Vagina (tissue), 2 donors: Measurements from ENCODE around the gene LRRC75B.

Experiments used
- POLR2A ChIP-seq, 2 donors: fragments of 450-650 bp; IDR thresholded peaks; one replicate each; pipeline ENCODE4 v1.6.1; 2017; ENCODE audit warnings: antibody characterized with exemption in 2 of 2, mild to moderate bottlenecking in 2 of 2, moderate library complexity in 2 of 2
- POLR2AphosphoS5 ChIP-seq, 2 donors: sonication (generic); formaldehyde crosslinking; IDR thresholded peaks; one replicate each; pipeline ENCODE4 v1.9.0; 2017; ENCODE audit warnings: antibody characterized with exemption in 2 of 2, mild to moderate bottlenecking in 2 of 2, low read depth in 1 of 2; ENCODE audit not compliant: insufficient read depth in 1 of 2
- TF ChIP-seq, protein P1 (sequence below), 3 experiments: fragments of 450-650 bp in 2 of 3; fragments of 200-600 bp in 1 of 3; sonication (generic) in 1 of 3; IDR thresholded peaks; one replicate each; pipeline ENCODE4 v1.5.1; 2017 to 2019; ENCODE audit warnings: antibody characterized with exemption in 3 of 3, mild to moderate bottlenecking in 2 of 3, moderate library complexity in 2 of 3

DNA sequence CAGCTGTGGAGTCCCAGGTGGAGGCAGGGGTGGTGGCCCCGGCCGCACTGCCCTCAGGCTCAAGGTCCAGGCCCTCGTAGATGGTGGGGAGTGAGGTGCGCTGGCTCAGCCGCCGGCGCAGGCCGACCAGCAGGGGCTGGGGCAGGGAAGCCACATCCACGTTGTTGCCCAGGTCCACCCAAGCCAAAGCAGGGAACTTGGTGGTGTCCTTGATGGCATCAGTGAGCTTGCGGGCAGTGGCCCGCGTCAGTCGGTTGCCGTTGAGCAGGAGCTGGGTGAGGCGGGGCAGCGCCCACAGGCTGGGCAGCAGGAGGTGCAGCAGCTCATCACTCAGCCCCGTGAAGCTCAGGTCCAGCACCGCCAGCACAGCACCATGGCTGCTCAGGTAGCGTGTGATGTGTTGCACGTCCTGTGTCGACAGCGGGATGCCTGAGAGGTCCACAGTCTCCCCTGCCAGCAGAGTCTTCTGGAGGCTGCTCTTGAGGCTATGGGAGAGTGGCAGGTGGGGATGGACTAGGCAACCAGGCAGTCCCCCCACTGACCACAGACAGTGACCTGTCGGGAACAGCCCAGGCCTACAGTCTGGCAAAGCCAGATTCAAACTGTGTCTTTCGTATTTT lies 6.8 kb downstream of the LRRC75B start:
- TF ChIP-seq, protein P1, sequence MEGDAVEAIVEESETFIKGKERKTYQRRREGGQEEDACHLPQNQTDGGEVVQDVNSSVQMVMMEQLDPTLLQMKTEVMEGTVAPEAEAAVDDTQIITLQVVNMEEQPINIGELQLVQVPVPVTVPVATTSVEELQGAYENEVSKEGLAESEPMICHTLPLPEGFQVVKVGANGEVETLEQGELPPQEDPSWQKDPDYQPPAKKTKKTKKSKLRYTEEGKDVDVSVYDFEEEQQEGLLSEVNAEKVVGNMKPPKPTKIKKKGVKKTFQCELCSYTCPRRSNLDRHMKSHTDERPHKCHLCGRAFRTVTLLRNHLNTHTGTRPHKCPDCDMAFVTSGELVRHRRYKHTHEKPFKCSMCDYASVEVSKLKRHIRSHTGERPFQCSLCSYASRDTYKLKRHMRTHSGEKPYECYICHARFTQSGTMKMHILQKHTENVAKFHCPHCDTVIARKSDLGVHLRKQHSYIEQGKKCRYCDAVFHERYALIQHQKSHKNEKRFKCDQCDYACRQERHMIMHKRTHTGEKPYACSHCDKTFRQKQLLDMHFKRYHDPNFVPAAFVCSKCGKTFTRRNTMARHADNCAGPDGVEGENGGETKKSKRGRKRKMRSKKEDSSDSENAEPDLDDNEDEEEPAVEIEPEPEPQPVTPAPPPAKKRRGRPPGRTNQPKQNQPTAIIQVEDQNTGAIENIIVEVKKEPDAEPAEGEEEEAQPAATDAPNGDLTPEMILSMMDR (IDR thresholded peaks at IDR 0.05) = no peak
- TF ChIP-seq POLR2A (IDR thresholded peaks at IDR 0.05) = no peak
- TF ChIP-seq POLR2AphosphoS5 (IDR thresholded peaks at IDR 0.05; ENCODE audit: insufficient read depth in 1 of 2, low read depth in 1 of 2) = no peak
